GM19328 (cell line): Measurements from ENCODE around the gene MYO1B.

Experiments
- ATAC-seq: cut with Tn5 transposase; IDR thresholded peaks from one replicate; pipeline ENCODE4 v1.9.1; 2021; ENCODE audit warnings: mild to moderate bottlenecking, moderate library complexity; ENCODE audit not compliant: unreplicated experiment

MYO1B gene

DNA sequence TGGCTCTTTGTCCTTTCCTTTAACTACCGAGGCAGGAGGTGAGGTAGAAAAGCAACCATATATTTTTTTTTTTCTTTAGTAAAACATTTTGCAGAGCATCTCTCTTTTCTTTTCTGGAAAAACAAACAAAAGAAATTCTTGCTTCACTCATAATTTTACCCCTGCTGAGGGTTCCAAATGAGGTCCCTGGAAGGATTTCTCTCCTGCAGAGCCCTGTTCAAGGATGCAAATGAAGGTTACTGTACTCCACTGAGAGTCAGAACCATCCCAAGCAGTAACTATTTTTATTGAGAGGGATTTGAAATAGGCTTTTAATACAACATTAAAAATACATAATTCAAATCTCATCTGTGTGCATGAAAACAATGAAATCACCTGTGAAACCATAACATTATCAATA, 19.5 kb upstream of the MYO1B start:
- no peak for ATAC-seq

GRCh38 chr2:191226196-191226595, 19.0 kb upstream of the MYO1B start:
- no peak for ATAC-seq

DNA sequence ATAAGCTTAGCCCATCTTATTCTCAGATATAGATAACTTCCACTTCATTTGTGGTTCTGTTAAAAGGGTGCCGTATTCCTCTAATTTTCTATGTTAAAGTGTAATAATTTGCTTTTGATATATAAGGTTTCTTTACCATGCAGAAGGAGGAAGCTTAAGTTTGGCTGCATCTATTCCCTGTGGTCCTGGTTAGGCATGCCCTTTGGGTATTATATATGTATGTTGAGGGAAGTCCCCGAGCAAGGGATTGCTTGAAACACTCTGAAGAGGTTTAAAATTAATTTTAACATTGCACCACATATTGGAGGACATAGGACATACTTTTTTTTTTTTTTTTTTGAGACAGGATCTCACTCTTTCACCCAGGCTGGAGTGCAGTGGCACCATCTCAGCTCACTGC, 16.9 kb upstream of the MYO1B start:
- ATAC-seq = no peak

GRCh38 chr2:191228861-191229260, 16.3 kb upstream of the MYO1B start:
- no peak for ATAC-seq

- ATAC-seq = no peak
These were observed 15.0 kb upstream of the MYO1B start for GRCh38 chr2:191230174-191230573.

DNA sequence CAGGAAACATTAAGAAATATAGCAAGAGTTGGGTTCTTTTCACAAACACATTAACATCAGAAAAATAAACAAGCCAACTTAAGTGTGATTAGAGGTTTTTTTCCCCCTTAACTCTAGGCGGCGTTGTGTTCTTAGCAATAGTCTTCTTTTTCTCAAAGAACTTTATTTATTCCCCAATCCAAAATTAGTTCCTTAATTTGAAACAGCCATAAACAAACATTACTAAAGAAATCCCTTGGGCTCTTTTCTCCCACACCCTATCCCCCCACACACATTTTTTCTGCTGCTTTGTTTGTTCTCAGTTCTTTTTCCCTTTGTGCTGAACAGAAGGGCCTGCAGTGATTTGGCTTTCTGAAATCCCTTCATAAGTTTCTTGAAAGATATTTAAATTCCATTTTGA, 13.2 kb upstream of the MYO1B start:
- no peak for ATAC-seq

DNA sequence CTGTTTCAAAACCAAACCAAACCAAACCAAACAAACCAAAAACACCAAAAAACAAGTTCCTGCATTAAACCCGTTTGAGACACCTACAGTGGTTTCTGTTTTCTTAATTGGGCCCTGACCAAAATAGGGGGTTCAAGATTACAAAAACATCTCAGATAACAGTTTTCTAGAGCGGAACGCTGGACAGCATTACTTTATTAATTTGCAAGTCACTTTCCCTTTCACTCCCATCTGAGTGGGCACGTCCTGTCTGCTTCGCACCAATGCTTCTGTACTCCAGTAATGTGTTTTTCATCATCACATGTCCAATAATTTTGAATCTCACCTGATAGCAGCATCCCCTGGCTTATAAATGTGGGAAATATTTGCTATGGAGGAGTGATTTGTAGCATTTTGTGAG, 11.7 kb upstream of the MYO1B start:
- ATAC-seq = no peak

GRCh38 chr2:191234376-191234775, 10.8 kb upstream of the MYO1B start:
- ATAC-seq = no peak

- no peak for ATAC-seq
These were observed 4.3 kb upstream of the MYO1B start for GRCh38 chr2:191240871-191241270.

DNA sequence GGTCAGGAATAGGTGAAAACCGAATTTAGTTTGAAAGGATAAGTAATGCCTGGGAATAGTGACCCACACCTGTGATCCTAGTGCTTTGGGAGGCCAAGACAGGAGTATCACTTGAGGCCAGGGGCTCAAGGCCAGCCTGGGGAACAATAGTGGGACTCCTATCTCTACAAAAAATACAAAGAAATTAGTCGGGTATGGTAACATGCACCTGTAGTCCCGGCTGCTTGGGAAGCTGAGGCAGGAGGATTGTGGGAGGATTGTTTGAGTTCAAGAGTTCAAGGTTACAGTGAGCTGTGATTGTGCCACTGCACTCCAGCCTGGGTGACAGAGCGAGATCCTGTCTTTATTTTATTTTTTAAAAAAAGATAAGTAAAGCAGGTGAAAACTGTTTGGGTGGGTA, 3.8 kb upstream of the MYO1B start:
- no peak for ATAC-seq

GRCh38 chr2:191243154-191243553, 2.0 kb upstream of the MYO1B start:
- no peak for ATAC-seq

GRCh38 chr2:191244350-191244749, 854 bp upstream of the MYO1B start:
- ATAC-seq = no peak

- ATAC-seq = no peak
These were observed 796 bp downstream of the MYO1B start for GRCh38 chr2:191245869-191246531.

DNA sequence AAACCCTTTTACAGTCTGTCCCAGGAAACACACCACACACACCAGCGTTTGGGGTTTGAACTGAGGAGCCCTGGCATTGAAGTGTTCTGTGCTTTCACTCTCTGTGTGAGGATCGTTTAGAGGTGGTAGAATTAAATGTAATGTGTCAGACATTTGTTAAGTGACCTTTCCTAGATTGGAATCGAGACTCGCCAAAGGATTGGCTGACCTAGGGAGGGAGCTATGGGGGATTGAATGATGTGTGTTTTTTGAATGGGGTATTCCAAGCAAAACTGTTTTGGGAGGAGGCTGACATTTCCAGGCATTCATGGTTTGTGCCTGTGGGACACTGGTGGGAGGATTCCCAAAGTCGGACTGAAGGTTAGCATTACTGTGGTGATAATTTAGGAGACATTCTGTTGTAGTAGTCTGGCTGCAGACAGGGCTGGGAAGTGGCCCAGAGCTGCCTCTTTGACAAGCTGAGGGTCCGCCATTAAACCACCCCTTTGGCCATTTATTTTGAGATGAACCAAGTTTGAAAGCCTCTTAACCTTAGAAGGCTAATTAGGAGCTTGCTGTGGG, 1.7 kb downstream of the MYO1B start:
- ATAC-seq = no peak

GRCh38 chr2:191247381-191248057, 2.3 kb downstream of the MYO1B start:
- no peak for ATAC-seq

- no peak for ATAC-seq
These were observed 4.1 kb downstream of the MYO1B start for GRCh38 chr2:191249156-191249813.

DNA sequence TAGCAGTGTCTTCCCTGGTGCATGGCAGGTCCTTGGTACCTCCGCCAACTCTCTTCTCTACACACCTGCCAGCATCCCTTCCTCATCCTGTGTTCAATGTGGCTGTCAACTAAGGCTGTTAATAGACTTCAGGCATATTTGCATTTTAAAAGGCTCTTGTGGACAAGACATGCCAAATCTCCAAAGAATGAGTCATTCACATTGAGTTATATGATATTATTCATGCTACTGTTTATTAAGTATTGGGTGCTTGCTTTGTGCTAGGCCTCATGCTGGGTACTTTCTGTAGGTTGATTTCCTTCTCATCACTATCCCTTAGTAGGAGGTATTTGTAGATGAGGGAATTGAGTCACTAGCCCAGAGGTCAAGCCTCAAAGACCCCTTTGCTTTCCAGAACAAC, 5.2 kb downstream of the MYO1B start:
- no peak for ATAC-seq

GRCh38 chr2:191250986-191251385, 5.8 kb downstream of the MYO1B start:
- no peak for ATAC-seq

DNA sequence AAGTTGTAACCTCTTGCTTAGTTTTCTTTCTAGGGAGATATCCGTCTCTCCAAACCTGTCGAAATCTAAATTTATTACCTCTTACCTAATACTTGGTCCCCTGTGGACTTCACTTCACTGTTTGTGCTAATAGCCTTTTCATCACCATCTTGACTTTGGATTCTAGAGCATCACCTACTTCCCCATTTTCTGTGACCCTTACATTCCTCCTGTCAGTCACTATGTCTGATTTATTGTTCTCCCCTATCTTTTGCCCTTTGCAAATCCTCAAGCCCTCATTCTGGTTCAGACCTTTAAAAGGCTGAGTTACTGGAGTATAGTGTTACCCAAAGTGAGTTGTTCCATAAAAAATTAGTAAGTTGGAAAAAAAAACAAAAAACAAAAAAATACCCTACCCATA, 7.5 kb downstream of the MYO1B start:
- no peak for ATAC-seq

DNA sequence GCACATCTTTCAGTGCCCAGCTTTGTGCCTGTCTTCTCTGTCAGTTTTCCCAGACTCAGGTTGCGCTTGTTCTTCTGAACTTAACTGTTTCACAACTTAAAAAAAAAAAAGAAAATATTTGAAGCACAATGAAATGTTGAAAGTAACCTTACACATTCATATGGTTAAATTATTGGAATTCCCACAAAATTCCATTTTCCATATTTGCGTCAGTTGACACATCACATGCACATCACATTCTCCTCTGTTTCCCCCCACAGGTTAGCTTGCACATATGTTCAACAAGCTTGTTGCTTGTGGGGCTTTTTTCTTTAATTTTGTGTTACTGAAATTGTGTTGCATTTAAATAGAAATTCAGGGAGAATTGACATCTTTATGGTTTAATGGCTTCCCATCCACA, 8.3 kb downstream of the MYO1B start:
- ATAC-seq = no peak

DNA sequence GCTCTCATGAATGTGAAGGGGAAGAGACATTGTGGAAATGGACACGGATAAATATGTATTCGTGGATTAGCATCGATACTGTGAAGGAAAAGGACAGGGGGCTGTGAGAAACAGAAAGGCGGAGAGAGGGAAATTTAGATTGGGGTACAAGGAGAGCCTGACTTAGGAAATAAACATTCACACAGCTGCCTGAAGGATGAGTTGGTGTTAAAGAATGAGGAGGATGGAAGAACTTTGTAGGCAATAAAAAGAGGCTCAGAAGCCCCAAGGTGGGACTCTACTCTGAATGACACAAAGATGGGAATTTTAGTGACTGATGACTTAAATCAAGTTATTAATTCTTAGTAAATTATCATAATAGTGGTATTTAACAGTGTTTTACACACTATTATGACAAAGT, 10.1 kb downstream of the MYO1B start:
- ATAC-seq = no peak

GRCh38 chr2:191255756-191256312, 10.6 kb downstream of the MYO1B start:
- ATAC-seq = no peak
